PFSK-1 (cell line): ENCODE data around the gene MYCT1.

Experiments
- FOXP2 ChIP-seq: optimal IDR thresholded peaks from 2 replicates; pipeline ENCODE3; 2011; ENCODE audit warnings: borderline replicate concordance, control low read depth, inconsistent platforms; ENCODE audit not compliant: insufficient read depth; ENCODE audit errors: extremely low read length, extremely low read depth
- POLR2AphosphoS5 ChIP-seq: IDR thresholded peaks from 2 replicates; pipeline ENCODE4 v1.6.1; 2012; ENCODE audit warnings: low read depth, mild to moderate bottlenecking, control low read depth, low read length, moderate library complexity
- REST ChIP-seq, 2 experiments: IDR thresholded peaks; 2 replicates each; pipeline versions ENCODE4 v1.6.1 to v1.8.0; 2011 to 2012; ENCODE audit warnings: low read depth in 2 of 2, low read length in 2 of 2, control low read depth in 1 of 2, inconsistent platforms in 1 of 2, mild to moderate bottlenecking in 1 of 2, moderate library complexity in 1 of 2; ENCODE audit not compliant: insufficient read depth in 1 of 2
- SIN3A ChIP-seq: IDR thresholded peaks from 2 replicates; pipeline ENCODE4 v1.6.1; 2012; ENCODE audit warnings: mild to moderate bottlenecking, low read length, moderate library complexity, borderline replicate concordance; ENCODE audit not compliant: insufficient read depth
- TAF1 ChIP-seq: IDR thresholded peaks from 2 replicates; pipeline ENCODE4 v1.6.1; 2012; ENCODE audit warnings: low read length, control low read depth, borderline replicate concordance; ENCODE audit not compliant: insufficient read depth

- no peak for TF ChIP-seq TAF1
- no peak for TF ChIP-seq REST (IDR thresholded peaks at IDR 0.05; ENCODE audit: insufficient read depth in 1 of 2, low read depth in 2 of 2, low read length in 2 of 2)
- no peak for TF ChIP-seq POLR2AphosphoS5
- no peak for TF ChIP-seq SIN3A
- no peak for TF ChIP-seq FOXP2
Observed at GRCh38 chr6:152734630-152735029, 36.9 kb downstream of the MYCT1 start.
